GM21515 (cell line): ENCODE data around the gene KCNK15.

Source experiments
- ATAC-seq: cut with Tn5 transposase; IDR thresholded peaks from one replicate; pipeline ENCODE4 v1.9.1; 2021; ENCODE audit not compliant: unreplicated experiment

The KCNK15 gene

DNA sequence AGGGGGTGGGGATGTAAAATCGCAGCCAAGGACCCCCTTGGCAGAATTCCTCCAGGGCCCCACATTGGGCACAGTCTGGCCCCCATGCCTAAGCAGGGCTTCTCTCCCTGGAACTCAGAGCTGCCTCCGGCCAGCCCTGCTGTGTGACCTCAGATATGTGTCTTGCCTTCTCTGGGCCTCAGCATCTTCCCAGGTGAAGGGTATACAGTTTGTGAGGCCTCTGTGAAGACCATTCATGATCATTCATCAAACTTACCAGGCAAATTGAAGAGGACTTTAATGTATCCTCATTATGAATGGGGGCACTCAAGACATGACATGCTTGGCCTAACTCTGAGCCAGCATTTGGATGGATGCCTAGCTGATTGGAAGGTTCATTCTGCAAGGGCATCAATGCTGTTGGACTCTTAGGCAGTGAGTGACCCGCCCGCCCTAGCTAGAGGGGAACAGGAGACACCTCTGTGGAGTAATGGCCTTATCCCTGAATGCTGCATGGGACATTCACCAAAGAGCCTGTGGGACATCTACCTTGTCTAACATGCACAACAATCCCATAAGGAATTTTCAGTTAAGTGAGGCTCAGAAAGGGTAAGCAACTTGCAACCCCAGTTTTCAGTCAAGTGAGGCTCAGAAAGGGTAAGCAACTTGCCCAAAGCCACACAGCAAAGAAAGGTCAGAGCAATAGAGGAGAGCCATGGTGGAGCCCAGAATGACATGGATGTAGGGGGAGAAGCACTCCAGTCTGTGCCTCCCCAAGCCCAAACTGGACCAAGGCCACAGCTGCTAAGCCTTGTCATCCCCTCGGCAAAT lies 30.0 kb upstream of the KCNK15 start:
- no peak for ATAC-seq

DNA sequence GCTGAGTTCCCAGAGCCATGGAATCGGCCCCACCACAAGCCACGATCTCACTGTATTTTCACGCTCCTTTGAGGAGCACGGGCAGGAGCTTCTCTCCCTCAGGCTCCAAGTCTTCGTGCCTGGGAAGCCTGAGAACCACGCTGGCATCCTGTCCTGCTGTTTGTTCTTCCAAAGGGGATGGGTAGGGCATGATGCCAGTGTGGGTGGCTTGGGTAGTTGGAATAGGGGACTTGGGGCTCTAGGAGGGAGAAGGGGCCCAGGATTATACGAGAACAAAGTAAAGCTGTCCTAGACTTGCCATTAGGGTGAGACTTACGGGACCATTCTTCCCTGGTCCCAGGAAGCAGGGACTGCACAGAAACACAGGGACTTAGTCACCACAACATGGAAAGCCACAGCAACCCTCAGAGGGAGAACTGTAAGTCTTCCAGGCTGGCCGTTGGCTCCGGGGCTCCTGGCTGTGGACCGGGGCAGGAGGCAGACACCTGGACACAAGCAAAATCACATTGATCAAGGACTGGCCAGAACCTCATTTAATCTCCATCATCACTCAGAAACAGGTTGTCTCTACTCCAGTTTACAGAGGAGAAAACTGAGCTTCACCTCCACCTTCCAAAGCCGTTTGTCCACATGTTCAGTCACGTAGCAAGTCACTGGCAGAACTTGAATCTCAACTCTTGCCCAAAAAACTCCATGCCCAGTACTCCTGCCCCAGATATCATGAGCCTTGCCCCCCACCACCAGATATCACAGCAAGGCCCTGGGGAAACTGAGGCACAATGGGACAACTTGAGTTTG lies 29.2 kb upstream of the KCNK15 start:
- no peak for ATAC-seq

DNA sequence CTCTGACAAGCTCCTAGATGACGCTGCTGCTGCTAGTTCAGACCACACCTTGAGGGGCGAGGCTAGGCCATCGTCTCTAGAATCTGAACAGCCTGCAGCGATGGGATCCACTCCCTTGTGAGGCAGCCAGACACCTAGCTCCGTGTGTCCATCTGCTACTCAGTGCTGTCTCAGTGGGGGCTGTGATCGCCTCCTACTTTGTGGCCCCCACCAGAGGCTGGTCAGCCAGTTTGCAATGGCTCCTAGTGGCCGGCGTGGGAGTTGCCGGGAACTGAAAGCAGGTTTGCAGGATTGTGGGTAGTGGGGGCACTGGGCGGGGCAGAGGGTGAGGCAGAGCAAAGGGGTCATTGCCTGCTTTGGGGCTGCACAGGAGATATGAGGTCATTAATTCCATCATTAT lies 27.7 kb upstream of the KCNK15 start:
- ATAC-seq = no peak

DNA sequence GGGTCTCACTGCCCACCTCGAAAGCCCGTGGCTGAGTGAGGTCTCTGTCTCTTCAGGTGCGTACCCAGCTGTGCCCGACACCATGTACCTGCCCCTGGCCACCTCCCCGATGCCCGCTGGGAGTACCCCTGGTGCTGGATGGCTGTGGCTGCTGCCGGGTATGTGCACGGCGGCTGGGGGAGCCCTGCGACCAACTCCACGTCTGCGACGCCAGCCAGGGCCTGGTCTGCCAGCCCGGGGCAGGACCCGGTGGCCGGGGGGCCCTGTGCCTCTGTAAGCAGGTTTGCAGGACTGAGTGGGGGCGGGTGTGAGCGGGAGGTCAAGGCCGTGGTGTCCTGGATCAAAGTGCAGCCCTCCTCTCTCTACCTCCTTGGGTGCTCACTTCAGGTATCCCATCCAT lies 25.8 kb upstream of the KCNK15 start:
- no peak for ATAC-seq

DNA sequence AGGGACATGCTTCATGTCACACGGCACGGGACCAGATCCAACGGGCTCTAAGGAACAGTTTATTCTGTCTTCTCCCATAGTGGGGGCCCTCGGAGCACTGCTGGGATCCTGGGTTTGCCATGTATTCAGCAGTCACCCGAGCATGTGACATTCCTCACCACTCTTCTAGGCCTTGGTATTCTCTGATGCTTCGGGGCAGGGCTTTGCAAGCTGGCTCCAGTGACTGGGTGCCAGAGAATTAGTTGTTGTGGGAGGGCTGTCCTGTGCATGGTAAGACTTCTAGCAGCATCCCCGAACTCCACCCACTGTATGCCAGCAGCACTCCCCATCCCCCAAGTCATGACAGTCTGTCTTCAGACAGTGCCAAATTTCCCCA lies 25.1 kb upstream of the KCNK15 start:
- no peak for ATAC-seq

DNA sequence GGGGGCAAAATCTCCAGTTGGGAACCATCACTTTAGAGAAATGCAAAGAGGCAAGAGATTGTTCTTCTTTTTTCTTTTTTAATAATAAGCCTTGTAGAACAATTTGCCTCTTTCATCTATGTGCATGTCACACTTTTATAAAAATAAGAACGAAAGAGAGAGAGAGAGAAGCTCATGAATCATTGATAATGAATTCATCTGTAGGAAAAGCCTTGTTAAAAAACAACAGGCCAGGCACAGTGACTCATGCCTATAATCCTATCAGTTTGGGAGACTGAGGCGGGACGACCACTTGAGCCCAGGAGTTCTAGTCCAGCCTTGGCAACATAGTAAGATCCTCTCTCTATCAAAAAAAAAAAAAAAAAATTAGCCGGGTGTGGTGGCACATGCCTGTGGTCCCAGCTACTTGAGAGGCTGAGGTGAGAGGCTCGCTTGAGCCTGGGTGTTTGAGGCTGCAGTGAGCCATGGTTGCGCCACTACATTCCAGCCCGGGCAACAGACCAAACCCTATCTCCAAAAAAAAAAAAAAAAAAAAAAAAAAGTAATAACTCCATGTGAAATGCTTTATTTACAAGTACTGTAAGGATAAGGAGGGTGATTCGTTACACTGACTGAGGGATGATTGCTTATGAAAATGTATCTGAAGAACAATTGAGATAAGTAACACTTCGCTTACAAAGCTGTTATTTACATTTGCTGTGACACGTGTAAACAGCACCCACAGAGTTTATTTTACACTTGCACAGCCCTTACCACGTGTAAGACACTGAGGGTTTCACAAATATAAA lies 24.5 kb upstream of the KCNK15 start:
- ATAC-seq = no peak

DNA sequence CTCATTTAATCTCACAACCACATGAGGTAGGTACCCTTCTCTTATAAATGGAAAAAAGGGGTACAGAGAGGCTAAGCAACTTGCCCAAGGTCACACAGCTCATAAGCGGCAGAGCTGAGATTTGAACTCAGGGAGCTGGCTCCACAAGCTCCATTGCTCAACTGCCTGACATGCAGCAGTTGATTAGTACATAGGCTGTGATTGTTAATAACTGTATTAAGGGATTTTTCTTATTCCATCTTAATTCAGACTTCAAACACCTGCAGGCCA lies 23.9 kb upstream of the KCNK15 start:
- no peak for ATAC-seq

DNA sequence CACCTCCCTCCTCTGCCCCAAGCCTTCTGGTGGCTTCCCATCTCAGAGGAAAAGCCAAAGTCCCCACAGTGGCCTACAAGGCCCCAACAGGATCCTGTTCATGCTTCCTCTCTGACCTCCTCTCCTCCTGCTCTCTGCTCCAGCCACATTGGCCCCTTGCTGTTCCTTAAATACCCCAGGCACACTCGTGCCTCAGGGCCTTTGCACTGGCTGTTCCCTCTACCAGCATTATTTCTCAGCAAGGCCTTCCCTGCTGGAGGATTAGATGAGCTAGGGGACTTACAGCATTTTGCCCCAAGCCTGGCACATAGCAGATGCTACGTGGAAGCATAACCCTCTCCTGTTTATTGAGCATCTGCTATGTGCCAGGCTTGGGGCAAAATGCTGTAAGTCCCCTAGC lies 22.7 kb upstream of the KCNK15 start:
- no peak for ATAC-seq

DNA sequence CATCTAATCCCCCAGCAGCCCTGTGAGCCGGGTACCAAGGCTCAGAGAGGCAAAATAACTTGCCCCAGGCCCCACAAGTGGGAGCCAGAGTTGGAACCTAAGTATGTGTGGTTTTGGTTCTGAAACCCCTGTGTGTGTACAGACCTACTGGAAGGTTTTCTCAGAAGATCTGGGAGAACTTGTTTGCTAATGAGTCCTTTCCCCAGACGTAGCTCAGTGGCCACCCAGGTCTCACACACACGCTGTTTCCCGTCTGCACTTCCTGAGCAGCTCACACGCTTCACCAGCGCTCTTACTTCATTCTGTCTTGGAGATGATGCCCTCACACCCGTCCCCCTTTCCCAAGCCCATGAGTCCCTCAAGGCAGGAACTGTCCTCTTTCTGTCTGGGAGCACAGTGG lies 22.3 kb upstream of the KCNK15 start:
- ATAC-seq = no peak

DNA sequence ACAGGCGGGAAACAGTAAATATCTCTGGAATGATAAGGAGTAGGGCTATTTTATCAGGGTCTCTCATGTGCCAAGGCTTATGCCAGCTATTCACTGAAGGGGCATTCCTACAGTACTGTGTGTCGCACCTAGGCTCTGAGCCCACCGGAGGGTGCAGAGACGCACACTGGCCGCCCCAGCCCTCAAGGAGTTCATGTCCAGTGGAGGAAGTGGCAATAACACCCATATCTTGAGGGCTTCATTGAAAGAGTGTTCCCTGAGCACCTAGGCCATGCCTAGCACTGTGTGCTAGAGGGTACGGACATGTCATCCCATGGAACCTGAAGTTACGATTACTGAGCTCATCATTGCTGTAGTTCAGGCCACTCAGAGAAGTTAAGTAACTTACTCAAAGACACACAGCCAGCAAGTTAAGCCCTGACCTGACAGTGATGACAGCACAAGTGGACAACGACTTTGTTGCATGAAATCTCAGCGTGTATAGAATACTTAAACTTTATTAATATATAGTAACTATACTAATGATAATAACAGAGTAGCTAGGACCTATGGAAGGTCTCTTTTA lies 21.8 kb upstream of the KCNK15 start:
- no peak for ATAC-seq

DNA sequence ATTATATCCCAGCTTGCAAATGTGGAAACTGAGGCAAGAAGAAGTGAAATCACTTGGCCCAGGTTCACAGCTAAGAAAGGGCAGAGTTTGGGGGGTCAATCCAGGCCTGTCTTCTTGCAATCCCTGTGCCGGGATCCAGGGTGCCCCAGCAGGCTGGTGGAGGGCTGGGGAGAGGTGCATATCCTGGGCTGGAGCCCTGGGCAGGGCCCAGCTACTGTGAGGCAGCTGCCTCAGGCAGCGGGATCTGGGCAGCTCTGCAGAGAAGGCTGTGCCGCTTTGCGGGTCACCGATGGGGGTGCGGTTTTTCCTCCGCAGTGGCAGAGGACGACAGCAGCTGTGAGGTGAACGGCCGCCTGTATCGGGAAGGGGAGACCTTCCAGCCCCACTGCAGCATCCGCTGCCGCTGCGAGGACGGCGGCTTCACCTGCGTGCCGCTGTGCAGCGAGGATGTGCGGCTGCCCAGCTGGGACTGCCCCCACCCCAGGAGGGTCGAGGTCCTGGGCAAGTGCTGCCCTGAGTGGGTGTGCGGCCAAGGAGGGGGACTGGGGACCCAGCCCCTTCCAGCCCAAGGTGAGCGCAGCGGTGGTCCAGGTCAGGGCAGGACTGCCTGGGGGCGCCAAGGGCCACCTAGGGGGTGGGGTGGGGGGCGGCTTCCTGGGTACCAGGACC lies 21.1 kb upstream of the KCNK15 start:
- no peak for ATAC-seq

DNA sequence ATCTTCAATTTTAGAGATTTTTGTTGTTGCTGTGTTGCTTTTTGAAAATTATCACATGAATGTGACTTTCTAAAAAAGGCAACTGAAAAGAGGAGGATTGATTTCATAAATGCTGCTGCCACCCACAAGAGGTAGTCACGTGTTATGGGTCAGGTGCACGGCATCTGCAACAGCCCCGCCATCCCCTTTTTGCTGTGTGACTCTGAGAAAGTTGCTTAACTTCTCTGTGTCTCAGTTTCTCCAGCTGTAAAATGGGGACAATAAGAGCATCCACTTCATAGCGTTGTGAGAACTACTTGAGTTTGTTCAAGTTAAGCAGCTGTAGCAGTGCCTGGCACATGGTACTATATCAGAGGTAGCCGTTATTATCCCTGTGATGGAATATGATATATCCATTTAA lies 19.8 kb upstream of the KCNK15 start:
- no peak for ATAC-seq

DNA sequence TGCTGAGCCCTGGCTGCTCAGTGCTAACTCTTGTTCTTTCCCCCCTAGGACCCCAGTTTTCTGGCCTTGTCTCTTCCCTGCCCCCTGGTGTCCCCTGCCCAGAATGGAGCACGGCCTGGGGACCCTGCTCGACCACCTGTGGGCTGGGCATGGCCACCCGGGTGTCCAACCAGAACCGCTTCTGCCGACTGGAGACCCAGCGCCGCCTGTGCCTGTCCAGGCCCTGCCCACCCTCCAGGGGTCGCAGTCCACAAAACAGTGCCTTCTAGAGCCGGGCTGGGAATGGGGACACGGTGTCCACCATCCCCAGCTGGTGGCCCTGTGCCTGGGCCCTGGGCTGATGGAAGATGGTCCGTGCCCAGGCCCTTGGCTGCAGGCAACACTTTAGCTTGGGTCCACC lies 18.6 kb upstream of the KCNK15 start:
- ATAC-seq = no peak

DNA sequence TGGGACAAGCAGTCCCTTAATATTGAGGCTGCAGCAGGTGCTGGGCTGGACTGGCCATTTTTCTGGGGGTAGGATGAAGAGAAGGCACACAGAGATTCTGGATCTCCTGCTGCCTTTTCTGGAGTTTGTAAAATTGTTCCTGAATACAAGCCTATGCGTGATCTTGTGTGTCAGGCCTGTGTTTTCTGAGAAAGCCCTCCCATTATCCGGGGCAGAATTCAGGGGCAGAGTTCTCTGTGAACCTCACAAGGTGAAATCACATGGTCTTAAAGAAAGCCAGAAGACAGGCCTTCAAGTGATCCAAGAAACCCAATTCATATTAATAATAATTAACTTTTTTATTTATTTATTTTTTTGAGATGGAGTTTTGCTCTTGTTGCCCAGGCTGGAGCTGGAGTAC lies 18.0 kb upstream of the KCNK15 start:
- no peak for ATAC-seq

DNA sequence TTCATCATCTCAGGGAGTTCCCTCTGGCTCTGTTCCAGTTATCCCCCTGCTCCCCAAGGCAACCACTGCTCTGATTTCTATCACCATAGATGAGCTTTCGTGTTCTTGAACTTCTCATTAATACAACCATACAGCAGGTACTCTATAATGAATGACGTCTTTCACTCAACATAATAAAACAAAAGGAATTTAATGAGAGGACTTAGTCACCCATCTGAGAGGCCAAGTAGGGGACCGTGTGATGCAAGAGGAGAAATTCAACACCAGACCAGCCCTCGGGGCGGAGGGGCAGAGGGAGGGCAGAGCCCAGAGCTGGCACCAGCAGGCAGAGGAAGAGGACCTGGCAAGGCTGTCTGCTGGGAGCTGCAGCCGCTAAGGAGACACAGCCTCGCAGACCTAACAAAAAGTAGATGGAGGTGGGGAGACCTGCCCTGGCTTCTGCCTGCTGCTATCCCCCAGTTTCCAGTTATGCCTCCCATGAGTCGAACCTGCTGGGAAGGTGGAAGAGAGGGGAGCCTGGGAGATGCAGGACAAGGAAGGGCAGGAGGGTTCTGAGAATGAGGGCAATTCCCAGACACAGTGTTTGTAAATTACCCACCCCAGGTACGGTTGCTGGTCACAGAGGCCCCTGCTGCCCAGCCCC lies 16.7 kb upstream of the KCNK15 start:
- ATAC-seq = no peak

DNA sequence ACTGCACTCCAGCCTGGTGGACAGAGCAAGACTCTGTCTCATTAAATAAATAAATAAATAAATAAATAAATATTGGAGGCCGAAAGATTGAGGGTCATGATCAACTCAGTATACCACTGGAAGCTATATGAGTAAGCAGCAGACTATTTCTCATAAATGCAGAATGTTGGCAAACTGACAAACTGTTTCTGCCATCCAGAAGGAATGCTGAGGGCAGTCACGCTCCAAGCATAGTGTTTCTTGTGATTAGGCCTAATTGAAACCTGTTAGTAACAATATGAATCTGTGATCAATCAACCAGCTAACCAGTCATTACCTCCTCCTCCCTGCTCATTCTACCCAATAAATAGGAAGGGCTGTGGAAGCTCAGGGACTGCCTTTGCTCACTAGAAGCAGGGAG lies 15.2 kb upstream of the KCNK15 start:
- ATAC-seq = no peak

DNA sequence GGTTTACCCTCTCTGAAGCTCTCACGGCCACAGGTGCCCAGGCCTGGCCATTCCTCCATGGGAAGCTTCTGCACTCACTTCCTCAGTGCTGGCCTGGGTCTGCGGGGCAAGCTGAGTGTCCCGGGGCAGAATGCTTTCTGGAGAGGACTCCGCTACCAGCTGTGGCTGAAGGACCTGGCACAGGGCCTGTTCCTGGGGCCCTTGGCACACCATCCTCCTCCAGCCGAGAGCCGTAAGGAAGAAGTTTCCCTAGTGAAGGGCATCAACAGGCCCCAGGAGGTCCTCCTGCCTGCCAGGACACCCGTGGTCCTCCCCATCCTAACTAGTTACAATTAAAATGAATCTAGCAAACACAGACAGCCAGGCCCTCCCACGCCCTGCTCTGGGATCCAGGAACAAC lies 14.0 kb upstream of the KCNK15 start:
- ATAC-seq = no peak

DNA sequence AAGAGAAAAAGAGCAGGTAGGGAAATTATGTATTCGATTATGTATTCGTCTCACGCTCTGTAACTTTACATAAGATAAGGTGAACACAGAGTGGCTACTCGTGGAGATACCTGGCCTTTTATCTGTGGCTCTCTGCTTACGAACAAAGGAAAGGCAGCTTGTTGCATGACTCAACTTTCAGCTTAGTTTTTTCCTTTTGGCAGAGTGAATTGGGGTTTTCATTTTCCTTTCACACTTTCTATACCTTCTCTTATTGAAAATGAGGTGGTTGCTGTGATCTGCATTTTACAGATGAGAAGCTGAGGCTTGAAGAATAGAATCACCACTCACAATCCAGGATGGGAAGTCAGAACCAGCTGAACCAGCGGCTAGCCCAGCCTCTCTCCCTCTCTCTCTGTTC lies 13.3 kb upstream of the KCNK15 start:
- no peak for ATAC-seq

DNA sequence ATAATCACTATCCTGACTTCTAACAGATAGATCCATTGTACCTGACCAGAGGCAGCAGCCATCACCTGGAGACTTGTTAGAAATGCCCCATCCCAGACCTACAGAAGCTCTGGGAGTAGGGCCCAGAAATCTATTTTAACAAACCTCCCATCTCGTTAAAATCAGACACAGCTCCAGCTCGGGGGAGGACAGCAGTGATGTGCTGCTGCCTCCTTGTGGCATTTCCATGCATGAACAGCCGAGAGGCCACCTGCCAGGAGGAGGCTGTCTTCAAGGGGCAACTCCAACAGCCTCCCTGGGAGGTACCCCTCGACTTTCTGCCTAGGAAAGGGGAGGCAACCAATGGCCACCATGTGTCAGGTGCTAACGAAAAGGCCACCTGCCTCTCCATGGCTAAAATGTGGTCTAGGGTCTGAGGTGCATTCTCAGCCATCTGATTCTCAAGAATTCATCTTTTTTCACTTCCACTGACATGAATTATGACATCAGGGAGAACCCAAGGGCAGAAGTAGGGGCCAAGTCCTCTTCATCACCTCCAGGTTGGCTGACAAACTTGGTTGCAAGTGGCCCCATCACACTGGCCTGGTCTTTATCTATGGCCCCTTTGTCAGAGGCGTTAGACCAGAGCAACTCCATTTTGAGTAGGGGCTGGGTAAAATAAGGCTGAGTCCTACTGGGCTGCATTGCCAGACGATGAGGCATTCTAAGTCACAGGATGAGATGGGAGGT lies 12.2 kb upstream of the KCNK15 start:
- no peak for ATAC-seq

DNA sequence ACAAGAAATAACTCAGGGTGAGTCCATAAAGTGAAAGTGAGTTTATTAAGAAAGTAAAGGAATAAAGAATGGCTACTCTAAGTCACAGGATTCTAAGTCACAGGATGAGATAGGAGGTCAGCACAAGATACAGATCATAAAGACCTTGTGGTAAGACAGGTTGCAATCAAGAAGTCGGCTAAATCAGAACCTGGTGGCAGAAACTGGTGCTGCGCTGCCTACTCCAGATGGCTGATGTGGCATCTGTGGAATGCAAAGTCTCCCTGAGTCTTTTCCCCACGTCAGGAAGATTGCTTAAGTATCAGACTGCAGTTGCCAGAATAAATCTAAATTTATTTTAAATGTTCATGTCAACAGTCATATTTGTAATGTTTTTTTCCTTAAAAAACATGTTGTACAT lies 10.7 kb upstream of the KCNK15 start:
- no peak for ATAC-seq
